ENCODE measurements around the gene TLCD3B.
"Not testable (repeated sequence)": the region's sequence is repeated elsewhere in the genome, so short reads cannot be mapped to it uniquely, and the experiment has no call there.

TLCD3B gene

DNA sequence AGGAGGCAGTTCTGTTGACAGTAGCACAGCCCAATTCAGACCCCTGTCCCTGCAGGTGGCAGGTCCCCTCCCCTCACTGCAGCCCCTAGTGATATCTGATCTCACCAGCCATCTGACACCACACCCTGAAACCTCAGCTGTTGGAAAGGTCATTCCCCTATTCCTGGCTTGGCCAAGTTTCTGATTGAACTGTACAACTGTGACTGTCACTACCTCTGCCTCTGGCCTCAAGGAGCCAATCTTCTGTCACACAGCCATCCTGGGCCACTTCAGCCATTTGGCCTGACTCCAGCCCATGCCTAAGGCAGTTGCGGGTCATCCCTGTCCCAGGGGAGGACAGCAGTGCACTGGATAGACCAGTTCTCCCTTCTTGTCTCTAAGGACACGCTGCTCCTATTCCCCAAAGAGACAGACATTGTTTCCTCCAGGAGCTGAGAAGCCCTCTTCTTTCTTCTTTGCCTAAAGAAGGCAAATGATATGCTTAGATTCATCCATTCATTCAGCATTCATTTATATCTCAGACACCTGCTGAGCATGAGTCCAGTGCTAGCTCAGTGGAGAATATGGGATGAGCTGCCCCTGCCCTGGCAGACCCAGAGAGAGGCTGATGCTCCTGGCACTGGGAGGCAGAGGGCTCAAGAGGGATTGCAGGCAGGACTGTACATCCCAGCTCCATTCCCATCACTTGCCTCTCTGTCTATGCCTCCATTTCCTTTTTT, 29.9 kb upstream of the TLCD3B start:
- DNase-seq, result no peak

DNA sequence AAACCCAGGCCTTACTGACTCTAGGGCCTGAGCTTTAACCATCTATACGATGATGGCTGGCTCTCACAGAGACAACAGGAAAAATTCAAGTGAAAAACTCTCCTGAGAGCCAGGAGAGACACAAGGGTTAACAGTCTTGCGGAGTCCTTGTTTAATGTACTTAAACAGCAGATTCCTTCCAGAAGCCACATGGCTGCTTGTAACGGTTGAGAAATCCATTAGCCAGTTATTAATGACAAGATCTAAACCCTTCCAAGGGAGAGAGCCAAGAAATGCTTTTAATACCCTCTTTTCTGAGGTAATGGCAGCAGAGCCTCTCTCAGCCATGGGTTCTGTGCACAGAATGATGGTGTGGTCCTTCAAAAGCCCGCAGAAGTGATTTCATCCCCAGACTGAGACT, 29.3 kb upstream of the TLCD3B start:
- DNase-seq, result no peak

DNA sequence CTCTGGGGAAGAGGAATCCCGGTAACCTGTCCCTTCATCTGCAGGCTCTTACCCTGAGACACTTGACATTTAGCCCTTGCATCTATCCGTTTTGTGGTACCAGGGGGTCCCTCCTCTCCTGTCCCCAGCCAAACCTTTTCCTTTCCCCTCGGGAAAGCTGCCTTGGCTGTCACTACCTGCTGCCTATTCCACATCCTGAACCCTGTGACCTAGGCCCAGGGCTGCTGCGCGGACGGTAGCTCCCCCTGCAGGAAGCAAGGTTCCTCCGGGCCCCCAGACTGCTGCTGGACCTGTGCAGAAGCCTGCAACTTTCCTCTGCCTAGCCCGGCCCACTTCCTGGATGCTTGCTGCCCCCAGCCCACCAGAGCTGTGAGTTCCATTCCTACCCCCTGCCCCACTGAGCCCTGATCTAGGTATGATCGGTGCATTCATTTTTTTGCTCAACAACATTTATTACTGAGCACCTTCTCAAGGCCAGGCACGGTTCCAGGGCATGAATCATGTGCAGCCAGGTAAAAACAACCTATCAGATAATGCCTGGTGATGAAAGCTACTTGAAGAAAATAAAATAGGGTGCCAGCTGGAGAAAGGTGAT, 24.0 kb upstream of the TLCD3B start:
- DNase-seq, result no peak

DNA sequence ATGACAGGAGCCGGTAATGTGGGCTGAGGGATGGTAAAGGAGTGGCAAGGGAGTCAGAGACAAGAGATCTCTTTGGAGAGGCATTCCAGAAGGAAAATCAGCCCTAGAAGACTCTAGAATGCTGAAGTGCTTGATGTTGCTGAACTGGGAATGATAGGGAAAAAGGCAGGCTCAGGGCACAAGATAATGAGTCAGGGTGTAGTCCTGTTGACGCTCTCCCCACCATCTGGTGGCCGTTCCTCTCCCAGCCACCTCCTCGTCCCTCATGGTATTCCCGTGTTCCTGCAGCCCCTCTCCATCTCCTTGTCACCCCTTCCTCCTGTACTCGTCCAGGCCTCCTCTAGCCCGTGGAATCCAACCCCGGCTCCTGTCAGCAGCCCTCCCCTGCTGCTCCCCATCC, 23.4 kb upstream of the TLCD3B start:
- no peak for DNase-seq

DNA sequence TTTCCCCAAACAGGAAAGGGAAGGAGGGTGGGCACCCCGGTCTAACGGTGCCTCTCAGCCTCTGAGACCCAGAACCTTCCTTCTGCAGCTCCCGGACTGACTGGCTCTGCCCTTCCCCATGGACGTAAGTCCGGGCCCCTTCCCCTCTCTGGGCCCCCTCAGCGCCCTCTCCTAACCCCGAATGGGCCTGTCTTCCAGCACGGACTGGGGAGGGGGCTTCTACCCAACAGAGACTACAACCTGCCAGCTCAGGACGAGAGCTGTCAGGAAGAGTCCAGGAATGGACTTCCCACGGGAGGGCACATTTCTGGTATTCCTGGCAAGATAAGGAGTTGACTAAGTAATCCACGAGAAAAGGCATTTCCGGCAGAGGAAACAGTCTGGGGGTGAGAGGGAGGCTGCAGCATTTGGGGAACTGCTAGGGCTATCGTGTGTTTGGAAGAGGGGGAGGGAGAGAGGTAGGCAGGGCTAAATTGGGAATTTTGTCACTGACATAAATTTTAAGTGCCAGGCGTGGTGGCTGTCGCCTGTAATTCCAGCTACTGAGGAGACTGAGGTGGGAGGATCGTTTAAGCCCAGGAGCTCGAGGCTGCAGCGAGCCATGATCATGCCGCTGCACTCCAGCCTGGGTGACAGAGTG, 22.4 kb upstream of the TLCD3B start:
- DNase-seq, result no peak

DNA sequence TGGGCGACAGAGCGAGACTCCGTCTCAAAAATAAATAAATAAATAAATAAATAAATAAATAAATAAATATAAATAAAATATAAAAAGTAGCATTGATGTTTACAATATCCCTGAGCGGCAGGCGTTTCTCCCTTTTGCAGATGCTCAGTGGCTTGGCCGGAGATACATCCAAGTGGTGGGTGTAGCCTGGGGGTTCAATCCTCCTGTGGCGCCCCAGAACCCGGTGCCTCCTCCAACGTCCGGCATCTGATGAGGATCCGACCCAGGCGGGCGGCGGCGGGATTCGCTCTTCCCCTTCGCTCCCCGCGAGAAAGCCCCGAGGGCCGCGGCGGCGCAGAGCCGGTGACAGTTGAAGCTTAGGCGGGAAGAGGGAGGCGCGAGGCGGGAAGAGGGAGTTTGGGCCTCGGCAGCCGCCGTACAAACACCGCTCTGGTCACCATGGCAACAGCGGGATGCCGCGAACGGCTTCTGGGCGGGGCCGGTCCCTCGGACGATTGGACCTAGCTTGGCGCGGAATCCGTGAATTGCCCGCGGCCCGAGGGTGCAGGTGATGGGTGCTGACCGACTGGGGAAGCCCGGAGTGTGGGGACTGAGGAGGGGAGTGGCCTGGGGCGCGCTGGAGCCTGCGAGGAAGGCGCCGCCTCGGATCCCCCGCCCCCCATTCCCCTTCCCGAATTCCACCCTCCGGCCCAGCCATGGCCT, 21.8 kb upstream of the TLCD3B start:
- DNase-seq, result peak; percentile 82

DNA sequence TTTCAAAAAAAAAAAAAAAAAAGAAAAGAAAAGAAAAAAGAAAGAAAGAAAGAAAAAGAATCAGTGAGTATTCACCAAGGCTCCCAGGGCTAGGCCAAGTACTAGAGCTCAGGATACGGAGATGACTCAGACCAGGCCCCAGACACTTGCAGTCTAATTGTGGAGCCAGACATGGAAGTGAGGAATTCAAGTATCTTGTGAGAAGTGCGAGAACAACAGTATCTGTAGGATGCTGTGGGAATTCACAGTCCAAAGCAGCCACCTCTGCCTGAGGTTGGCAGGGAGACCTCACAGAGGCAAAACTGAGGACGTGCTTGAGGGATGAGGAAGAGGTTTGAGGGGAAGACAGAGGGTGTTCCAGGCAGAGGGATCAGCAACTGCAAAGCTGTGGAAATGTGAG, 20.4 kb upstream of the TLCD3B start:
- DNase-seq, result no peak

DNA sequence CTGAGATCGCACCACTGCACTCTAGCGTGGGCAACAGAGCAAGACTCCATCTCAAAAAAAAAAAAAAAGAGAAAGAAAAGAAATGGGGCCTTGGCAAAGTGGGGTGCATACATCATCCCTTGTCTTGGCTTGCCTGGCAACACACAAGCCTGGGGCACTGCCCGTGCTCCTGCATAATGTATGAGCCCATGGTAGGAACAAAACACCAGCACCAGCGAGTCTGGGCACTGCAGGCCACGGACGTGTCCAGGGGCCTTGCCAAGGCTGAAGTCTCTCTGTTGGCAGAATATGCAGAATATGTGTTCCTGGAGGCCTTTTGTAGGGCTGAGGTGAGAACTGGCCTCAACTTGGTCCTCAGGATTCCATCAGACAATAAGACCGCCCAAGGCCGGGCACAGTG, 18.8 kb upstream of the TLCD3B start:
- DNase-seq, result no peak

DNA sequence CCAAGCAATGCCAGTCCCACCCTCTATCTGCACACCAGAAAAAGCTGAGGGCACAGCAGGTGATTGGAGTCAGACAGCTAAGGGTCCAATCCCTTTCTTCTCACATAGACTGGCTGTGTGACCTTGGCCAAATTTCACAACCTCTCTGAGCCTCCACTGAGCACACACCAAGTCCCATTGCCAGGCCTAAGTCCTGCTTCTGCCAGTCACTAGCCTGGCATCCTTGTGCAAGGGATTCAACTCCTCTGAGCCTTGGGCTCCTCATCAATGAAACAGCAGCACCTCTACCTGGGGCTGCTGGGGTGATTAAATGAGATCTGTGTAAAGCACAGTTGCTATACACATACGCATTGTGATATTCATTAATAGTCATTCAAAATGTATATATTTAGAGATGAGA, 15.5 kb upstream of the TLCD3B start:
- DNase-seq, result no peak

DNA sequence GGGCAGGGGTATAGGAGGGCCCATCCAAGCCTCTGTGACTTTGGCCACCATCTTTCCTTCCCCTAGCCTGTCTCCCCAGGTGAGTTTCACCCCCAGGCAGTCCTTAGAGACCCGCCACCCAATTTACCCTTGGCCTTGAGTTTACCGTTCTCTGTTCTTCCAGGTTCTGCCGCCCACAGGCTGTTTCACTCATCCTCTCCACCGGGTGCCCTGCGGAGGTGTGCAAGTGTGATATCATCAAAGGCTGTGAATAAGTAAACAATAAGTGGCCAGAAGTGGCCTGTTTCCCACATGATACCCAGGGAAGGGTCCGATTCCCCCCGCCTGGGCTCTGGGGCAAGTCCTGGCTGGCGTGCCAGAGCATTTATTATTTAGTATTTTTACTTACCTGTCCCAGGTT, 15.1 kb upstream of the TLCD3B start:
- DNase-seq, result no peak

DNA sequence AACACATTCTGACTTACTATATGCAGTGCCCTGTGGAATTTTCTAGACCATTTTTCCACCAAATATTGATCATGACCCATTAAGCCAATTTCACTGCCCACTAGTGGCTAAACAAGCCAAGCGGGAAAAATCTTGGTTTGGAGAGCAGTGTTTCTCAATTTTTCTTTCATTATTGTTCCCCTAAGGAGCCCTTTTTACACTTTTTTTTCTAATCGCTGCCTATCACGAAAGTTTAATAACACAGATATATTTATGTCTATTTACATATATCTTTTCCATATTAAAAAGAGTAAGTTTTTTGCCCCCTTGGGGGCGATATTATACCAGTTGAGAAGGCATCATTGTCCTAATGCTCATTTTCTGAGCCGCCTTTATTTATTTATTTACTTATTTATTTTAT, 10.8 kb upstream of the TLCD3B start:
- DNase-seq, result no peak

DNA sequence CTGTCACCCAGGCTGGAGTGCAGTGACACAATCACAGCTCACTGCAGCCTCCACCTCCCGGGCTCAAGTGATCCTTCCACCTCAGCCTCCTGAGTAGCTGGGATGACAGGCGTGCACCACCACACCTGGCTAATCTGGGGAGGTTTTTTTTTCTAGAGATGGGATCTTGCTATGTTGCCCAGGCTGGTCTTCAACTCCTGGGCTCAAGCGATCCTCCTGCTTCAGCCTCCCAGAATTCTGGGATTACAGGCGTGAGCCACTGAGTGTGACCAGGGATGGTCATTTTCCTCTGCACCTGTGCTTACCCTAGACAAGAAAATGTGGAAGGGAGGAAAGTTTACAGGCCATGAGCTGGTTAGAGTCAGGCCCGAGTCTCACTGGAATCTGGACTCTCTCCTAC, 9.6 kb upstream of the TLCD3B start:
- not testable (repeated sequence) for DNase-seq

DNA sequence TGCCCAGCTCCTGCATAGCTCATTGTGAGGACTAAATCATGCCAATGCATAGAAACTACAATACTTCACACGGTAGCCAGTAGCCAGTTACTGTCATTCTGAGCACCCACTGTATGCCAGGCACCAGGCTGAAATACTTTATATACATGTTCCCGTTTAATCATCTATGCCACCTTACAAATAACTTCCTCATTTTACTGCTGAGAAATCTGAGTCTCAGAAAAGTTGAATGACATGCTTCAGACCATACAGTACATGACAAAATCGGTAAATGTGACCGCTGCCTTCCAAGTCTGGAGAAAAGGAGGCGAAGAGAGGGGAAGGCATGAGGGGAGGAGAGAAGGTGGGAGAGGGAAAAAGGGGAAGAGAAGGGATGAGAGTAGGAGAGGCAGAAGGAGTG, 9.2 kb upstream of the TLCD3B start:
- DNase-seq, result no peak

DNA sequence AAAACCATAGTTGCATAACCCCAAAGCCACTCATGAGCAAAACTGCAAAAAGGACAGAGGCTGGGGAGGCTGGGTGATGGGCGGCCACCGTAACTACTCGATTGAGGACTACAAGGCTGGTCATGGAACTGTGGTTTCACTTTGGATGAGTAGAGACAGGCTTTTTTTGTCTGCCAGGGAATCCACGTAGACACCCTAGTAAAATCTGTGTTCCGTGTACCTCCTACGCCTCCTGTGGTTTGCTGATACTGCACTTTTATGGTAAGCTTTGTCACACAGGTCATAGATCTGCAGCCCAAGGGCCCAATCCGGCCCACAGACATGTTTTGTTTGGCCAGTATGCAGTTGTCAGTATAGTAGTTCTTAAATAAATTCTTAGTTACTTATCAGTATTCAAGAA, 2.2 kb upstream of the TLCD3B start:
- no peak for DNase-seq

DNA sequence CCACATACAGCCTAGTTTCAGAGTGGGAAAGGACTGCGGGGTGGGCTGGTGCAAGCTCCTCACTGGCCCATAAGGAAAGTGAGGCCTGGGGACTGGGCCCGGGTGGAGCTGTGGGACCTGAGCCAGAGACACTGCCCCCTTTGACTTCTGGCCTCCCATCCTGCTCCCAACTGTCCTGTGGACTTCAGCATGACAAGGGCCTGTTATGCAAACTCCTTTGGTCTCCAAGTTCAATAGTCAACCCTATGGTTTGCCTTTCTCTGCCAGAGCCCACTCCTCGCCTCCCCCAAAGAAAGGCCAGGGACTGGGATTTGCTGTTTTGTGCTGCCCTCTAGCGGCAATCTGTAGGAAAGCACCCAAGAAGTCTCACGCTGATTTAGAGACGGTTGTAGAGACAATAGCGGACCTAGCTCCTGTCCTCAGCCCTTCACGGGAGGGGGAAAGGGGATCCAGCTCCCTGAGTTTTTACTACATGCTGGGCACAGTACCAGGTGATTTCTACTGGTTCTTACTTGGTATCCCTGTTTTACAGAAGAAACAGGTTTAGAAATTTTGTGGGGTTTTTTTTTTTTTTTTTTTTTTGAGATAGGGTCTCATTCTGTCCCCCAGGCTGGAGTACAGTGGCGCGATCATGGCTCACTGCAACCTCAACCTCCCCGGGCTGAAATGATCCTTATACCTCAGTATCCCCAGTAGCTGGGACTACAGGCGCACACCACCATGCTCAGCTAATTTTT, 1.2 kb upstream of the TLCD3B start:
- DNase-seq, result peak; percentile 36

DNA sequence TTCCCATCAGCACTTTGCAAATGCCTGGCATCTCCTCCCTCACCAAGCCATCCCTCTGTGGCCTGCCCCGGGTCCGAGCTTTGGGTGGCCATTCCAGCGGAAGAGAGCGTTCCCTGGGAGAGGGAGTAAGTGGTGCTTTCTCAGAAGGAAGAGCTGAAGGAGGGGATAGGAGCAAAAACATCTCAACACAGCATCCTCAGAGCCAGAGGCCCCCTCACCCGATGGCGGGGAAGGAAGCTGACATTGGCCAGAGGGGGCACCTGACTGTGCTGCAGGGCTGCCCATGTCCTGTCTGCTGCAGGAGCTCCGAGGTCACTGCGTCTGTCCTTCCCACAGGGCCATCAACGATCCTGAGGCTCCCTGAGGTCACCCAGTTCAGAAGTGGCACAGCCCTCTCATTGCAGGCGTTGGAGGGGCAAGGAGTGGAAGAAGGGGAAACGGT, 427 bp upstream of the TLCD3B start:
- DNase-seq, result no peak

DNA sequence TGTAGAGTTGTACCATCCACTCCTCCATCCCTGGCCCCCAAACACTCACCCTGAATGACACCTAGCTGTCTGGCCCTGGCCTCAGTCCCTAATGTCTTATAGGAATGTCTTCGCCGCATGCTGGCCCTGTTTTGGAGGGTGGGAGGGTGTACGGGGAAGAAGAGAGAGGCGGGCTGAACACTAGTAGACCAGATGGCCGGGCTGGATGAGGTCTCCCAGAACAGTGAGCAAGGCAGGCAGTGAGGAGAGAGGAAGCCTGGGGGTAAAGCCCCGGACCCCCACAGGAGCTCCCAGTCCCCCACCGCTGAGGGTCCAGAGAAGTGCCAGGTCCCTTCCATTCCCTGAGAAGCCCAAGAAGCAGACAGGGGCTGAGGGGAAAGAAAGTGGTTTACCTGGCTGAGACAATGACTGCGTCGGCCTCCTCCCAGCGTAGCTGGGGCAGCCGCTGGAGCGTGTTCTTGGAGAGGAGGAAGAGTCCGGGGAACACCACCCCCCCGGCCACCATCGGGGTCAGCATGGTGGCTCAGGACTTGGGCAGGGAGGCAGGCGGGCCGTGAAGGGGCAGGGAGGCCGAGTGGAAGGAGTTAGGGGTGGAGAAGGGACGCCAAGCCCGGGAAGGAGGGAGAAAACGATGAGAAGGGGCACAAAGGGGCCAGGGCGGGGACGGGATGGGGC, 923 bp downstream of the TLCD3B start:
- DNase-seq, result no peak

DNA sequence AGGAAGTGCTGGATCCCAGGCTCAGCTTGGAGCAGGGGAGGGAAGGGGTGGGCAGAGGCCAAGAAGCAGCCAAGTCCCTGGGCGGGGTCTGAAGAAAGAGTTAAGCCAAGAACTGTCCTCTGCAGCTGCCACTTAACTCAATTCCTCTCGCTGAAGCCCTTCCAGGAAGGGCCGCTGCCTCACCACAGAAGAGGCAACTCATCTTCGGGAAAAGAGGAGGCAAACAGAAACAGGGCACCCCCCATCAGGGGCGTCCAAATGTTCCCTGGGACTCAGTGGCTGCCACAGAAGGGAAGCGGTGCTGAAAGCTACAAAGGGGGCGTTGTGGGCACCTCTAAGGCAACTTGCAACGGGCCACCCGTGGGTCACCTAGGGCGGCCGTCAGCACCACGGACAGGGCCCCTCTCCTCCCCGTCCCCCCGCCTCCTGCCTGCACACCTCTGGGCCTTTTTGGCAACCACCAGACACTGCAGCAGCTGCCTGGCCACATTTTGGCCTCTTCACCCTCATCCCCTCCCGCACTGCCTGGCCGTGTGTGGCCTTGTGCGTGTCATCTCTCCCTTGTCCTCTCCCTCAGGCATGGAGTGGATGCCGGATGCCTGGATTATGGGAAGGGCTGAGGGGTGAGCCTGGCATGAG, 2.5 kb downstream of the TLCD3B start:
- DNase-seq, result no peak

DNA sequence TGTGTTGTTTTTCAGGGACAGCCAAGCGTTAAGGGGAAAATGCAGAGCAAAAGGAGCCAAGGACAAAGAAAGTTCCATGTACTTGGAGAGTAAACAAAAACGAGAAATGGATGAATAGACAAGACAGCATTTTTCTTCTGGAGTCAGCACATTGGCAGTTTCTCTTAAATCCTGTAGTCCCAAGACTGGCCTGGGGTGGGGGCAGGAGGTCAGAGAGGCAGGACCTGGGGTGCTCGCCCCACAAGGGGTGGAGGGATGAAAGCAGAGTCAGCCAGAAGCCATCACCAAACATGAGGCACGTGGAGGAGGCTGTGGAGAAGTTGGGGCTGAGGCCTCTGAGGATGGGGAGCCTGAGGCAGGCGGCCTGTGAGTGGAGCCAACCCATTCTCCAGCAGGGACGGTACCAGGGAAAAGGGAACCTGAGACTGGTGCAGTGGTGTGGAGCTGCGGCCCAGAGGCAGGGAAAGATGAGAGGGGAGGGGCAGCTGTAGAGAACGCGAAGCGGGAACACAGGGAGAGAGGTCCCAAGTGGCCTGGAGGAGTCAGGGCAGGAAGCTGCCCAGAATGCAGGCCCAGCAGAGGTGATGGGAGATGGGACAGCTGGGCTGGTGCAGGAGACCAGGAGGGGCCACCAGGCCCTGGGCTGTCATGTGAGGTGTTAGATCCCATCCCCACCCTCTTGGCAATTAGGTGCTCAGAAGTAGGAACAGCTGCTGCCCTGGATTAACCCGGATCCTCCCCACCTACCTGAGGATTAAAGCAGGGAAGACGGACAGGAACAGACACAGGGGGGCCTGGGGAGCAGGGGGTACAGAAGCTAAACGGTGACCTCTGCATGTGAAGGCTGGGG, 3.3 kb downstream of the TLCD3B start:
- no peak for DNase-seq

DNA sequence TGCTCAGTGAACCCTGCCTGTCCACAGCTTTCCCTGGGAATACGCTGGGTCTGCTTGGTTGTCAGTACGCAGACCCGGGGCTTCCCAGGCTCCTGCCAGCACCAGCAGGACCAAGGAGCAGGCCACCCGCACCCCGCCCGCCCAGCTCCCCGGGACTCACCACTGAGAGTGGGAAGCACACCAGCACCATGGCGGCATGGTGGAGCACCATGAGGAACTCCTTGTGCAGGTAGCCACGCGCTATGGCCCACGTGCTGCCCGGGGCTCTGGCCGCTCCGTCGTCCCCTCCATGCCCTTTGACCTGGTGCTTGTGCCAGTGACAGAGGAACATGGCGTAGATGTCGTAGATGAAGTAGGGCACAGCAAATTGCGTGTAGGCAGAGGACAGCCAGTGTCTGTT, 4.6 kb downstream of the TLCD3B start:
- no peak for DNase-seq

DNA sequence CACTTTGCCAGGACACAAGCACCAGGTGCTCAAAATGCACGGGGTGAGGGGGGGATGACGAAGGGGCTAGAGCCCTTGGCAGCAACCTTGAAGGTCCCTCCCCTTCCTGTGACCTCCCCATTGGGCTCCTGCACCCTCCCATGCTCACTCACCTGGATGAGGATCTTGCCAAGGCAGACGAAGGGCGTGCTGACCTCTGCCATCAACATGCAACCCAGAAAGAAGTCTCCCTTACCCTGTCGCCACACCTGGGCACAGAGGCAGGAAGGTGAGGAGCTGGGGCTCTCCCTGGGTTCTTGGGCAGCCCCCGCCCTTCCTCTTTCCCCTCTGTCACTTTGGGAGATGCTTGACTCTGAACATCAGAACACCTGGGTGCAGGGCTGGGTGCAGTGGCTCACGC, 5.5 kb downstream of the TLCD3B start:
- no peak for DNase-seq

All from activated CD4-positive, alpha-beta T cell treated with anti-CD3 and anti-CD28 coated beads for 1 hour (primary cell).